Activated CD8-positive, alpha-beta memory T cell treated with anti-CD3 and anti-CD28 coated beads for 4 hours (primary cell): Measurements from ENCODE around the gene PLIN1.
A peak's percentile ranks its signal among the peaks of the same experiment; 100 is the strongest.
"Not testable (repeated sequence)": the region's sequence is repeated elsewhere in the genome, so short reads cannot be mapped to it uniquely, and the experiment has no call there.

Experiments
- DNase-seq, 2 donors: peaks; one replicate each; pipeline ENCODE4 v3.0.0-alpha.2; 2020; ENCODE audit warnings: low read depth in 2 of 2

Gene PLIN1, protein sequence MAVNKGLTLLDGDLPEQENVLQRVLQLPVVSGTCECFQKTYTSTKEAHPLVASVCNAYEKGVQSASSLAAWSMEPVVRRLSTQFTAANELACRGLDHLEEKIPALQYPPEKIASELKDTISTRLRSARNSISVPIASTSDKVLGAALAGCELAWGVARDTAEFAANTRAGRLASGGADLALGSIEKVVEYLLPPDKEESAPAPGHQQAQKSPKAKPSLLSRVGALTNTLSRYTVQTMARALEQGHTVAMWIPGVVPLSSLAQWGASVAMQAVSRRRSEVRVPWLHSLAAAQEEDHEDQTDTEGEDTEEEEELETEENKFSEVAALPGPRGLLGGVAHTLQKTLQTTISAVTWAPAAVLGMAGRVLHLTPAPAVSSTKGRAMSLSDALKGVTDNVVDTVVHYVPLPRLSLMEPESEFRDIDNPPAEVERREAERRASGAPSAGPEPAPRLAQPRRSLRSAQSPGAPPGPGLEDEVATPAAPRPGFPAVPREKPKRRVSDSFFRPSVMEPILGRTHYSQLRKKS

DNA sequence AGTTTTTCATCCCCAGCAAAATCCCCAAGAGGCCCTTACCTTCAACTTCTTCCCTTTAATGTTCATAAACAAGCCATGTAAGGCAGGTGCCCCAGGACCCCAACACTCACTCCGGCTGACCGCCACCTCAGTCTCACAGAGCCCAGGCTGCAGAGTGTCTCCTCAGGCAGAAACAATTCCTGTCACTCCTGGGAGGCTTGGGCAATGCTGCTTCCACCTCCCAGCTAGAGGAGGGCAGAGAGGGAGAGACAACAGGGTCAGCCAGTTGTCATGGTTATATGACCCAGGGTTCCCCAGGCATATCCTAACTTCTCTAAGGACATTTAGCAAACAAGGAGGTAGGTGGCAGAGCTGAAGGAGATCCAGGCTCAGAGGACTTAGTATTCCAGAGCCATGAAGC, at the start of gene PLIN1:
PLIN1 (minus strand) TSS at position 156 of the 400 bp plus-strand sequence. CDS start 1,878 bp downstream, outside the sequence.
- DNase-seq = no peak

DNA sequence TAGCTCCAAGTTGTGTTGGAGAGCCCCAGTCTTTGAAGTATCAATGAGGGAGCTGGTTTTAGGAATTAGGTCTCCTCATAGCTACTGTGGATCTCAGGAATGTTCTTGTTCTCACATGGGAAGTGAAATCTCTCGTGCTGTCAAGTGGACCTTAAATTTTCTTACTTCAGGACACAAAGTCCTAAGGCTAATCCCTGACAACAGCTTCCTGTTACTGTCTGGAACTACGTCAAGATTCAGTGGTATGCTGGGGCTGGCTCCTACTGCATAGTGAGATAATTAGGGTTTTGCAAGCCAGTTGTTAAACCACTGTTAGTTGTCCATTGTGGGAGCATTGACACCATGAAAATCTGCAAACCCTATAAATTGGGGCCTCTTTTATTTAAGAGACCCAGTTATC, 49.1 kb upstream of the PLIN1 start:
- no peak for DNase-seq

DNA sequence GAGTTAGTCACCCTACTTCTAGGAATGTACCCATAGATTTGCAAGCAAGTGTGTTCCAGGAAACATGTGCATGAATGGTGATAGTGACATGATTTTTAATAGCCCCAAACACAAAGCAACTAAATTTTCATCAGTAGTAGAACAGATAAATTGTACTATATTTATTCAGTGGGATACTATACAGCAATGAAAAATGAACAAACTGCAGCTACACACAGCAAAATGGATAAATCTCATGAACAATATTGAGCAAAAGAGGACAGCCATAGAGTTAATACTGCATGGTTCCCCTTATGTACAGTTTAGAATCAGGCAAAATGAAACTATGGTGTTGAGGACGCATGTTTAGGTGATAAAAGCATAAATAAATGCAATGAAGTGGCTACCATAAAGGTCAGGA, 45.9 kb upstream of the PLIN1 start:
- no peak for DNase-seq

DNA sequence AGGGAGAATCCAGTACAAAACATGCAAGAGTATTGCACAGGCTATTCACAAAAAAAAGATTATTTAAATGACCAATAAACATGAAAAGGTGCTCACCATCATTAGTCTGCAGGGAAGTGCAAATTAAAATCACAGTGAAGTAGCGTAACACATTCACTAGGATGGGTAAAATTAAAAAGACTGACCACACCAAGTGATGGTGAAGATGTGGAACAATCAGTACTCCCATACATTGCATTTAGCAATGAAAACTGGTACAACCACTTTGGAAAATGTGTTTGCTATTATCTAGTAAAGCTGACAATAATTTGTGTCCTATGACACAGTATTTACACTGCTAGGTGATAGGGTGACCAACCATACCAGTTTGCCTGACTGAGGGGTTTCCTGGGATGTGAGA, 45.5 kb upstream of the PLIN1 start:
- DNase-seq = no peak

DNA sequence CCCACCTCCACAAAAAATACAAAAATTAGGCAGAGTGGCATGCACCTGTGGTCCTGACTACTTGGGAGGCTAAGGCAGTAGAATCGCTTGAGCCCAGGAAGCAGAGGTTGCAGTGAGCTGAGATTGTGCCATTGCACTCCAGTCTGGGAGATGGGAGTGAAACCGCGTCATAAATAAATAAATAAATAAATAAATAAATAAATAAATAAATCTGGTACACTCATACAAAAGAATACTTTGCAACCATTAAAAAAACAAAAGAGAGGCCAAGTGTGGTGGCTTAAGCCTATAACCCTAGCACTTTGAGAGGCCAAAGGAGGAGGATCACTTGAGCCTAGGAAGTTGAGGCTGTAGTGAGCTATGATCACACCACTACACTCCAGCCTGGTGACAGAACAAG, 43.9 kb upstream of the PLIN1 start:
- DNase-seq = no peak

DNA sequence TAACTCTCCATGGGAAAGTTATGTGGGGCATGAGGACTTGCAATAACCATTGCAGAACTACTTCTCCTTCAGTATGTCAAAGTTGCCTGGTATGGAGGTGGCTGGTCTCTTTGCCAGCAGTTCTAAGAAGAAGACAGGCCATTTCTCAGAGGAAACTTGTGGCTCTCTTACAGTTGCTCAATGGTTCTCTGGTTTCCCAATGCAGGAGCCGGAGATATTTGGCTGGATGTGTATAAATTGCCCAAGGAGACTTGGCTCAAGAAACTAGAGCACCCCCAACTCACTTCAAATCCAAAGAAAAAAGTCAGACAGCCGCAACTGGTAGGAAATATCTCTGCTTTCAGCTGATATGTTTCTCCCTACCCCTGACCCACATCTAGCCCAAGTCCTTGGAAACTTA, 35.6 kb upstream of the PLIN1 start:
- no peak for DNase-seq

DNA sequence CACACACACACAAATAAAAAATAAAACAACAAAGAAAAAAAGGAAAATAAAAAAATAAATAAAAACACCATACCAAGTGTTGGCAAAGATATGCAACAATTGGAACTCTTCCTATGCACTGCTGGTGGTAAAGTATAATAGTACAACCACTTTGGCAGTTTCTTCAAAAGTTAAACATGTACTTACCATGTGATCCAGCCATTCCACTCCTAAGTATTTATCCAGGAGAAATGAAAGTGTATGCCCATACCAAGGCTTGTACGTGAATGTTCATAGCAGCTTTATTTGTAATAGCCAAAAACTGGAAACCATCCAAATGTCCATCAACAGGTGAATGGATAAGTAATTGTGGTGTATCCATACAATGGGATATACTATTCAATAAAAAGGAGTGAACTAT, 28.4 kb upstream of the PLIN1 start:
- no peak for DNase-seq

DNA sequence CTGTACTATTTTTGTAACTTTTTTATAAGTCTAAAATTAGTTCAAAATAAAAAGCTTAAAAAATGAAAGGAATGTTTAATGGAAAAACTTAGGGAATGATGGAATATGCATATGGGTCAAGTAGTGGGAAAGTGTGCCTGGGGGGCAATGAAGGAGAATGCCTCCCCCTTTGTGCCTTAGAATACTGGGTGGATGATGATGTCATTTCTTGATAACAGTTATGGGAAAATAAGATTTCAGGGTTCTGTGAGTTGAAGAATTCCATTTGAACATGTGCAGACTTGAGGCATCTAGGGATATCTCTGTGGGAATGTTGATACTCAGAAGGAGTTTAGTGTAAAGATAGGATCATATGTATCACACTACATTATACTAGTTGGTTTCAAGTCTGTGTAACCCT, 25.2 kb upstream of the PLIN1 start:
- no peak for DNase-seq

DNA sequence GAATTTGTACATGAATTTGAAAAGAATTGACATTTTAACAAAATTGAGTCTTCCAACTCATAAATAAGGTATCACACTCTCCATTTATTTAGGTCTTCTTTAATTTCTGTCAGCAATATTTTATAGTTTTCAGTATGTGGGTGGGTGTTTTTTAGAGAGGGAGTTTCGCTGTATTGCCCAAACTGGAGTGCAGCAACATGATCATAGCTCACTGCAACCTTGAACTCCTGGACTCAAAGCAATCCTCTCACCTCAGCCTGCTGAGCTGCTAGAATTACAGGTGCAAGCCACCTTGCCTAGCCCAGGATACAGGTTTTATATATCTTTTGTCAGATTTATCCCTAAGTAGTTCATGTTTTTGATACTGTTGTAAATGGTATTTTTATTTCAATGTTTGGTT, 16.0 kb upstream of the PLIN1 start:
- DNase-seq = no peak

DNA sequence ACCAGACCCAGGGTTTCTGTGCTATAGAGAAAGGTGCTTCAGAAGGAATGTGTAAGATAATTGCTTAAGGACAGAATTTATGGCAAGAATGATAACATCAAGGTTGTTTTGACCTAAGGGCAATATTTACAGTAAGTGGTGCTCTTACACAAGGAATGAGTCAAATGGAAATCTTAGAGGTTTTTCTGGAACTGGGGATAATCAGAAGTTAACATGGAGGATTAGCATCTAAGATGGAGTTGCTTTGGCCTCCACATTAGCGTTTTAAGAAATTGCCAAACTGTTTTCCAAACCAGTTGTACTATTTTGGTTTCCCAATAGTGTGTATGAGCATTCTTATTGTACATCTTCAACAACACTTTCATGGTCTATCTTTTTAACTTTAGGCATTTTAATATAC, 14.5 kb upstream of the PLIN1 start:
- no peak for DNase-seq

DNA sequence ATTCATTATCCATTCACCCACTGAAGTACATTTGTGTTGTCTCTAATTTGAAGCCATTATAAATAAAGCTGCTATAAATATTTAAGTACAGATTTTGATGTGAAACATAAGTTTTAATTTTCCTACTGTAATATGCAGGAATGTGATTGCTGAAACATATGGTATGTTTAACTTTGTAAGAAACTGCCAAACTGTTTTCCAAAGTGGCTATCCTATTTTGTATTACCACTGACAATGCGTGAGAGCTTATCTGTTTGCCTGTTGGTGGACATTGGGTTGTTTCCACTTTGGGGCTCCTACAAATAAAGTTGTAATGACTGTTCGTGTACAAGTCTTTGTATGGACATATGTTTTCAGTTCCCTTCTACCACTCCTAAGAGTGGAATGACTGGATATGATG, 13.9 kb upstream of the PLIN1 start:
- DNase-seq = no peak

DNA sequence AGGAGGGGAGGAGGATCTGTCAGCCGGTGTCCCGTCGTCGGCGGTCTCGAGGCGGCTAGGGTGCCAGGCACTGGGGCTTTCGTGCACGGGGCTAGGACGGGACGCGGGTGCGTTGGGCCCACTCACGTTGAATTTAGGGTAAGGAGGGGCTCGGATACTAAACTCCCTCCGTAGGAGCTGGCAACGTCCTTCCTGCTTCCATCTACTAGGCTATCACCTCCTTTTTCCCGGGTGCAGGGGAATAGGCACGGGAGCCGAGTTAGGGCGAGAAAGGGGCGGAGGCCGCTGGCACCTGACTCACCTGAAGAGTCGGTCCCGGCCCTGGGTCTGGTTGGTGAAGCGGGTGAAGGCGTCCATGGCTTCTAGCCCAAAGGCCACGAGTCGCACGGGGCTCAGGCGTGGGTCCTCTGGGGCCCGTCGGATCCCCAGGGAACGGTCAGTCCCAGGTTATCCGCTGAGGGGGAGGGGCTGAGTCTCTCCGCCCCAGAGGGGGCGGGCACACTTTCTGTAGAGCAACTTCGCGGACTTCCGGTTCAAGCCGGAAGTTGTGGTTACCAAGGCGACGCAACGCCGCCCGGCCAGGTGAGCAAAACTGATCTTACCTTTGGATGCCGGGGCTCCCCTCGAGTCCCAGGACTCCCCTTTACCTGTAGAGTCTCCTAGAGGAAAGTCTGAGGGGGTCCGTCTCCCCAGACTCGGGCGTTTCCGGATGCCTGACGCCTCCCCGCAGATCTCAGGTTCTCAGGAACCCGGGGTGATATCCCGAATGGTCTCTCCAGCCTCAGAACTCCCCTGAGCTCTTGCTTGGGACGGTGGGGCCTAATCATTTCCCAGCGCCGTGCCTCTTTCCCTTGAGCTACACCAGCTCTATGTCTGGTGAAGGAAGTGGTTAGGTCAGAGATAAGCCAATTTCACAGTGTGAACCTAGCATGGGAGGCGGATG, 11.4 kb upstream of the PLIN1 start, which contains the start of the genes PEX11A and WDR93:
PEX11A (minus strand) TSS at position 479 of the 943 bp plus-strand sequence; CDS start at position 357, 122 bp downstream.
WDR93 (plus strand) TSS at position 536 of the 943 bp plus-strand sequence. CDS start 10,936 bp downstream, outside the sequence.
- peak; percentile 44 to 57 for DNase-seq

DNA sequence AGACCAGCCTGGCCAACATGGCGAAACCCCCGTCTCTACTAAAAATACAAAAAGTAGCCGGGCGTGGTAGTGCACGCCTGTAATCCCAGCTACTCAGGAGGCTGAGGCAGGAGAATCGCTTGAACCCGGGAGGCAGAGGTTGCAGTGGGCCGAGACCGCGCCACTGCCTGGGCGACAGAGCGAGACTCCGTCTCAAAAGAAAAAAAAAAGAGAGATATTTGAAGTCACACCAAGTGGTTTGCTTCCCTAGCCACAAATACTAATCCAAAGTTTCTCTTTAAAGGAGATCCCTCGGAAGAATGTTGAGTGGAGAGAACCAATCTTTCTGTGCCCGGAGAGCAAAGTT, 10.7 kb upstream of the PLIN1 start:
- not testable (repeated sequence) for DNase-seq

DNA sequence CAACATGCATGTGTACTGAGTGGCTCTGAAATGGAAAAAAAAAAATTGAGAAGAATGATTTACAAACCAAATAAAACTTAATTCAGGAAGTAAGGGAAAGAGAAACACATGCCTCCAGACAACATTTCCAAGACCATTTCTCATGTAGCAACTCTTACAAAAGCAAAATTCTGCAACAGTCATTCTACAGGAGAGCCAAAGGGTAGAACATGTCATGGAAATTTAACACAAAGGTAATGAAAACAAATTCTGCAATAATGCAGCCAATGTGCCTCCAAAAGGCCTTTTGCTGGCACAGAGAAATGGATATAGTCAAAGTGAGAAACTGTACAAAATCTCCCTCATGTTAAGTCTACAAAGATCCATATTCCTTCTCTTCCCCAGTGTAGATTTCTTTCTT, 7.4 kb upstream of the PLIN1 start:
- DNase-seq = no peak

DNA sequence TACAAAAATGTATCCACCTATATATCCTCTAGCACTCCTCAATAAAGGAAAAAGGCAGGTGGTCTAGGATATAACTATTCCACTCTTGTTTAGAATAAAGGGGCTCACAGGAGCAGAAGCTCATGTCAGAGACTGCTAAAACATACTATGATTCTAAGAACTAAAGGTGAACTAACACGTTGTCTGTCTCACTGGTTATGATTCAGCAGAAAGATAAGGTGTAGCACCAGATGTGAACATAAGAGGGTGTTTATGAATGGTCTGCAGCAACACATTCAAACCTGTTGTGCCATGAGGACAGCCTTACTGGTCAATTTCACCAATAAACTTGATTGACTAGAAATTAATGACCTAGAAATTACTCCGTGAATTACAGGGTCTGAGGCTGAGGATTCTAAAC, 6.8 kb upstream of the PLIN1 start:
- DNase-seq = no peak

DNA sequence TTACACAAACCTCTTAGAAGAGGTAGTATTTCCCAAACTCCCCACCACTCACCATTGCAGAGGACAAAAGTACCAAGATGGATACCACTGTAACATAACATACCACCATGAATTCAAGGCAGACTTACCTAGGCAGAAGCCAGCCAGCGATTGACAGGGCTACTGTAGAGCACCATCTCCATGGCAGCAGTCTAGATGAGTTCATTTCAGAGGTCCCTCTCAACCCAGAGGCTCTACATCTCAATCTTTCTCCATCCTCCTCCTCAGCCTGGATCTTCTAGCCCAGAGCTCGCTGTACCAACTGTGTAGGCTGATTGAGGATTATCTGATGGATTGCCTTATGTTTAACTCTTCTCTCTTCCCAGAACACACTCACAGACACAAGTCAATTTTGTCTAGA, 2.0 kb upstream of the PLIN1 start:
- no peak for DNase-seq

DNA sequence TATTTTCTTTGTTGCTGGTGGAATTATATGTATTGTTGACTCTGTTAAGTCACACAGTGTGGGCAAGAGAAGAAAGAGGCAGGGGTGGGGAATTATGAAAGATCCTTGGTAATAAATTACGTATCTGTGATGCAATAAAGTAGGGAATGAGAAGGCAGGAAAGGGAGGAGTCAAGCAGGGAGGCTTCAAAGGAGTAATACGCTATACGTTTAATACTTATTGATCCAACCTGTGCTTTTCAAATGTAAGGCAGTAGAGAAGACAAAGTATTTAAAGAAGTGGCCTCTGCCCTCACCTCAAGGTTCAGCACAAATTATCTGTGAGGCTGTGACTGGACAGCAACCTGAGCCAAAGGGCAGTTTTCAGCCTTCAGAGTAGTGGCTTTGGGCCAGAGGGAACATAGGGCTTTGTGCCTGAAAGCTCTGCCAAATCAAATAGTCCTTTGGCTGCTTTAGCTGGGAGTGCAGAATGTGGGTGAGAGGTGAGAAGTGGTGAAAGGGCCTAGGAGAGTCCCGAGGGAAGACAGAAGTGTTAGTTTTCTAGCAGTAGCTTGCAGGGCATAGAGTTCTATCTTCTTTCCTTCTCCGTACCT, 1.2 kb upstream of the PLIN1 start:
- DNase-seq = no peak

DNA sequence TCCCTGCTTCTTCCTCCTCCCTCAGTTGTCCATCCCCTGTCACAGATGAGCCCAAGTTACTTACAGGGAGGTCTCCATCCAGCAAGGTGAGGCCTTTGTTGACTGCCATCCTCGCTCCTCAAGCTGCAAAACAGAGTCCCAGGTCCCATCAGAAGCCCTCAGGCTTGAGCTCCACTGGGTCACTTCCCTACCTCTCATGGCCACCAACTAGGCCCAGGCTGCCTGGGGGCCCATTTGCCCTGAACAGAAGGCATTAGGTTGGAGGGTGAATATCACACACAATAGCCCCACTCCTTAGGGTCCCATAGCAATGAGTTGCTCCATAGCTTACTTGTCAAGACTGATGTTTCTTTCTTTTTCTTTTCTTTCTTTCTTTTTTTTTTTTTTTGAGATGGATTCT, 1.8 kb downstream of the PLIN1 start:
- no peak for DNase-seq

DNA sequence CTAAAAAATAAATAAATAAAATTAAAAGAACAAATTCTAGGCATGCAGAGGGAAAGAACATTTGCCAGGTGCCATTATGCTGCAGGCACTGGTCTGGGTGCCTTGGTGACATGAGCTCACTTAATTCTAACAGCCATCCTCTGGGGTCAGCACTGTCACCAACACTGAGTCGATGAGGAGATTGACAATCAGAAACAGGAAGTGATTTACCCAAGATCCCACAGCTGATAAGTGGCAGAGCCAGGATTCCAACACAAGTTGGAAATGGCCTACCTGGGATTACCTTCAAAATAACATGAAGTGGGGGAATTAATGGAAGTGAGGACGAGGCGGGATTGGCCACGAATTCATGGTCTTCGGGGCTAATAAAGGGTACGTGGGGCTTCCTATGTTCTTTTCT, 3.6 kb downstream of the PLIN1 start:
- no peak for DNase-seq

DNA sequence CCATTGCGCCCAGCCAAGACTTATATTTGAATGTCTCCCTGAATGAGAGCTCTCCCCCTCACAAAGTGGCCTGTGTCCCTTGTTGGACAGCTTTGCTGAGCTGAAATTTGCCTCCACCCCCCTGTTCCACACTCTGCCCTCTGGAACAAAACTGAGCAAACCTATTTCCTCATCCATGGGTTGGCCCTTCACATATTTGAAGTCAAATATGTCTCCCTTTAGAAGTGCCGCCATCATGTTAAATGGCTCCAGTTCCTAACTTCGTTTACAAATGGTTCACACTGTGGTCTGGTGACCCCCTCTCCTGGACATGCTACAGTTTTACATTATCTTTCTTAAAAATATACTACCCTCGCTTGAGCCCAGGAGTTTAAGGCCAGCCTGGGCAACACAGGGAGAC, 4.6 kb downstream of the PLIN1 start:
- DNase-seq = no peak

DNA sequence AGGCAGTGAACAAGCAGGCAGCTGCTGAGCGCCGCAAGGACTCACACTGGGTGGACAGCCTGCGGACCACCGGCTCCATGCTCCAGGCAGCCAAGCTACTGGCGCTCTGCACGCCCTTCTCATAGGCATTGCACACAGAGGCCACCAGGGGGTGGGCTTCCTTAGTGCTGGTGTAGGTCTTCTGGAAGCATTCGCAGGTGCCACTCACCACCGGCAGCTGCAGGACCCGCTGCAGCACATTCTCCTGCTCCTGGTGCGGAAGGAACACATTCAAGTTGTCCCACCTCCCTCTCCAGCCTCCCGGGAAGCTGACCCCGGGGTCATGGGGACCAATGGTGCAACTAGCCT, 6.0 kb downstream of the PLIN1 start:
- DNase-seq = no peak
